Ureter (tissue), 1 donor: ENCODE data around the gene THAP11. TPM values are rescaled to one million over a fixed set of nuclear protein-coding genes. Genes with fewer than 3 reads are reported as not detected.
"Not testable (repeated sequence)": the region's sequence is repeated elsewhere in the genome, so short reads cannot be mapped to it uniquely, and the experiment has no call there.

Experiments used
- DNase-seq: peaks from one replicate; pipeline ENCODE4 v3.0.0-alpha.2; 2020; ENCODE audit warnings: low spot score
- total RNA-seq: library from RNA; stranded (reverse); gene quantifications from one replicate; pipeline ENCODE4 v1.2.4, GENCODE V29; 2023
- donor health status: DM: yes; HTN: yes; CAD: no.

The THAP11 gene
- total RNA-seq, 1 donor from 2014 or later: 22.8 TPM

DNA sequence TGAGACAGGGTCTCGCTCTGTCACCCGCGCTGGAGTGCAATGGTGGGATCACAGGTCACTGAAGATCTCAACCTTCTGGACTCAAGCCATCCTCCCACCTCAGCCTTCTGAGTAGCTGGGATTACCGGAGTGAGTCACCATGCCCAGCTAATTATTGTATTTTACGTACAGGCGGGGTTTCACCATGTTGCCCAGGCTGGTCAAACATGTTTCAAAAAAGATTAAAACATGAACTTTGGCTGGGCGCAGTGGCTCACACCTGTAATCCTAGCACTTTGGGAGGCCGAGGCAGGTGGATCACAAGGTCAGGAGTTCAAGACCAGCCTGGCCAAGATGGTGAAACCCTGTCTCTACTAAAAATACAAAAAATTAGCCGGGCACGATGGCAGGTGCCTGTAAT is 4.9 kb upstream of the THAP11 start:
- DNase-seq: not testable (repeated sequence)

DNA sequence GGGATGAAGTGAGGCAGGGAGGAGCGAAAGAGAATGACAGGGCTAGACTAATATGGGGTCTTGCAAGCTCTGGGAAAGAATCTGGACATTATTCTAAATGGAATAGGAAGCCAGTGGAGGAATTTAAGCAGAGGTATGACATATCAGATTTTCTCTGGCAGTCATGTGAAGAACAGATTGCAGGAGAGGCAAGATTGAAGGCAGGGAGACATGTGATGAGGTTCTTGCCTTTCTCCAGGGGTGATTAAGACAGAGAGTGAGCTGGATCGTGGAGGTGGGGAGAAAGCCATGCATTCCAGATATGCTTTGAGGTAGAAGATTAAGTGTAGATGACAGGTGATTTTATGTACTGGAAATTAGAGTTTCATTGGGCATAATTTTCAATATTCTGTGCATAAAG is 4.3 kb upstream of the THAP11 start:
- DNase-seq: no peak

DNA sequence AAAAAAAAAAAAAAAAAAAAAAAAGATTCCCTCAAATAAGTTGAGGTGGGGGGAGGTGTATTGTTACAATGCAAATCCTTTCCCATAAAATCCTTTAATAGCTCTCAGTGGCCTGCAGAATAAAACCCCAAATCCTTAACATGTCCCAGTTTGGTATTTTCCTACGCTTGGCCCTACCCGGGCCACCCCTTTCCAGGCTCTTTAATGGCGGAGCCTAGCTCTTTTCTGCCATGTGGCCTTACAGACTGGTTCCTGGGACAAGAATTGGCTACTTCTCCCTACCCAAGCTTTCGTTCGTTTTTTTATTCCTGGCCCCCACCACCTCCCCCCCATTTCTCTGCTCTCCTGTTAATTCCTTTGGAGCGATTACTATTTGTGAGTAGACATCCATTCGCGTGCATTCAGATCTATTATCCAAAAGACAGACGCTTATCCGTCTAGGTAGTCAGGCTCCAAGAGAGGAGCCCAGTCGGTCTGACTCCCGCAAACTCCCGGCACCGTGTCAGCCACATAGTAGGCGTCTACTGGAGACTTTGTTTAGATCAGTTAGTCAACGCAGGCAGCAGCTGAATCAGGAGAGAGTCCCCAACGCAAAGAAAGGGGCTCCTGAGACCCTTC is 813 bp upstream of the THAP11 start:
- no peak for DNase-seq

DNA sequence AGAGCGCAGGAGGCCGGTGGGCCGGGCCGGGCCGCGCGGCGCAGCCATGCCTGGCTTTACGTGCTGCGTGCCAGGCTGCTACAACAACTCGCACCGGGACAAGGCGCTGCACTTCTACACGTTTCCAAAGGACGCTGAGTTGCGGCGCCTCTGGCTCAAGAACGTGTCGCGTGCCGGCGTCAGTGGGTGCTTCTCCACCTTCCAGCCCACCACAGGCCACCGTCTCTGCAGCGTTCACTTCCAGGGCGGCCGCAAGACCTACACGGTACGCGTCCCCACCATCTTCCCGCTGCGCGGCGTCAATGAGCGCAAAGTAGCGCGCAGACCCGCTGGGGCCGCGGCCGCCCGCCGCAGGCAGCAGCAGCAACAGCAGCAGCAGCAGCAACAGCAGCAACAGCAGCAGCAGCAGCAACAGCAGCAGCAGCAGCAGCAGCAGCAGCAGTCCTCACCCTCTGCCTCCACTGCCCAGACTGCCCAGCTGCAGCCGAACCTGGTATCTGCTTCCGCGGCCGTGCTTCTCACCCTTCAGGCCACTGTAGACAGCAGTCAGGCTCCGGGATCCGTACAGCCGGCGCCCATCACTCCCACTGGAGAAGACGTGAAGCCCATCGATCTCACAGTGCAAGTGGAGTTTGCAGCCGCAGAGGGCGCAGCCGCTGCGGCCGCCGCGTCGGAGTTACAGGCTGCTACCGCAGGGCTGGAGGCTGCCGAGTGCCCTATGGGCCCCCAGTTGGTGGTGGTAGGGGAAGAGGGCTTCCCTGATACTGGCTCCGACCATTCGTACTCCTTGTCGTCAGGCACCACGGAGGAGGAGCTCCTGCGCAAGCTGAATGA is 606 bp downstream of the THAP11 start:
- peak; percentile 53 for DNase-seq

DNA sequence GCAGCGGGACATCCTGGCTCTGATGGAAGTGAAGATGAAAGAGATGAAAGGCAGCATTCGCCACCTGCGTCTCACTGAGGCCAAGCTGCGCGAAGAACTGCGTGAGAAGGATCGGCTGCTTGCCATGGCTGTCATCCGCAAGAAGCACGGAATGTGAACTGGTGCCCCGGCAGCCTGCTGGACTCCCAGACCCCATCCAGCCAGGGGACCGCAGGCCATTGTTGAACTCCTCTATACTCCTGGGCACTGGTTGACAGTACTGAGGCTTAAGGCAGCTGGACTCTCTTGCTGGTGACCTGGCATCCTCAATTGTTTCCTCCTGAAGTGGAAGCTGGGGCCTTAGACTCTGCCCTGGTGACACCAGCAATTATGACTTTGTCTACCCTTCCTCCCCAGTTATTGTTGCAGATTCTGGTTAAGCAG is 1.2 kb downstream of the THAP11 start:
- DNase-seq: no peak

DNA sequence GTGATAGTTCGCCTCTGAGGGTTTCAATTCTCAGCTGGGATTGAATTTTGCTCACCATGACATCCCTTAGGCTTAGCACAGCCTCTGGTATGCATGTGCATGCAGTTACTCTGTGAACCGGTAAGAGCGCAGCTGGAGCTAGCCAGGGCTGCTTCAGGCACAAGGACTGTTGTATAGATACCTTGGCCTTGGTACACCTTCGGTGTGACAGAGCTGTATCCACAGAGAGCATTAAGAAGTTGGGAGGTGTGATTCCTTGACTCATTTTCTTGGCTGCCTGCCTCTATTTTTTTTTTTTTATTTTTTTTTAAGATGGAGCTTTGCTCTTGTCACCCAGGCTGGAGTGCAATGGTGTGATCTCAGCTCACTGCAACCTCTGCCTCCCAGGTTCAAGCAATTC is 2.4 kb downstream of the THAP11 start:
- DNase-seq: no peak

DNA sequence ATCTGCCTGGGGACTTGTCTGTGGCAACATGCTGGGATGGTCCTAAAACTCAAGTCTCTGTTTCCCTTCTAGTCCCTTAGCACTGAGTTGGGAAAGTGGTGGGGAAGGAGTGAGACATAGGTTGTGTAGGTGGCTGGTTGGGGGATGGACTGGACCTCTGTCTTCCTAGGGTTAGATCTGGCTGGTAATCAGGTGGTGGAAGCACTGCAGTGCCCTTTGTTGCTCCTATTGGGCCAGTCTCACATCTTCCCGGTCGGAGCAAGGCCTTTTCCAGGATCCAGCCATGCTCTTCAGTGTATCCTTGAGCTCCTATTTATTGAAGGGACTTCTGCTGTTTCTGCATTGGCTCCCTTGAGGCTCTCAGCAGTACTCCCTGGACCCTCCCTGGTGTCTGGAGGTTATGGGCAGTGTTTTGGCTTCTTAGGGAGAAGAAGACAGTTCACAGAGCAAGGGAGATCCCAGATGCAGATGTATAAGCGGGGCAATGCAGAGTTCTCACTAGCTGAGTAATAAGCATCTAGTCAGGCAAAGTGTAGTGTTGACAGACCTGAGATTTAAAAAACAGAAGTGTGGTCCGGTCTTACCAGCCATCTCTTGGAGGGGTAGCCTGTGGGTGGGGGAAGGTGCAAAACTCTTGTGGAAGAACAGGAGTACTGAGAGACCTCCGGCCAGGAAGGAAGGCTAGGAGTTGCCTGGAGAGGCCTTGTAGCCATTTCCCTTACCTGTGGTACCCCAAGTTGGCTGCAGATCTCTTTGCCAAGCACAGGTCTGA is 3.4 kb downstream of the THAP11 start:
- DNase-seq: no peak

DNA sequence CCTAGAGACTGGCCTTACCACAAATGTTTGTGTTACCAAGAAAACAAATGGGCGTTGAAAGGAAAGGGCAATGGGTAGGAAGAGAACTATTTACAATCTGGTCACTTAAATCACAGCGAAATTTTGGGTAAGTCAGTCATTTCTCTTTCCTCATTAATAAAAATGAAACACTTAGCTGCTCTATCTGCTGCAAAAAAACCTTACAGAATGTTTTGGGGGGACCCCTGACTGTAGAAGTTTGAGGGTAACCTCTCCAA is 3.9 kb downstream of the THAP11 start:
- no peak for DNase-seq

DNA sequence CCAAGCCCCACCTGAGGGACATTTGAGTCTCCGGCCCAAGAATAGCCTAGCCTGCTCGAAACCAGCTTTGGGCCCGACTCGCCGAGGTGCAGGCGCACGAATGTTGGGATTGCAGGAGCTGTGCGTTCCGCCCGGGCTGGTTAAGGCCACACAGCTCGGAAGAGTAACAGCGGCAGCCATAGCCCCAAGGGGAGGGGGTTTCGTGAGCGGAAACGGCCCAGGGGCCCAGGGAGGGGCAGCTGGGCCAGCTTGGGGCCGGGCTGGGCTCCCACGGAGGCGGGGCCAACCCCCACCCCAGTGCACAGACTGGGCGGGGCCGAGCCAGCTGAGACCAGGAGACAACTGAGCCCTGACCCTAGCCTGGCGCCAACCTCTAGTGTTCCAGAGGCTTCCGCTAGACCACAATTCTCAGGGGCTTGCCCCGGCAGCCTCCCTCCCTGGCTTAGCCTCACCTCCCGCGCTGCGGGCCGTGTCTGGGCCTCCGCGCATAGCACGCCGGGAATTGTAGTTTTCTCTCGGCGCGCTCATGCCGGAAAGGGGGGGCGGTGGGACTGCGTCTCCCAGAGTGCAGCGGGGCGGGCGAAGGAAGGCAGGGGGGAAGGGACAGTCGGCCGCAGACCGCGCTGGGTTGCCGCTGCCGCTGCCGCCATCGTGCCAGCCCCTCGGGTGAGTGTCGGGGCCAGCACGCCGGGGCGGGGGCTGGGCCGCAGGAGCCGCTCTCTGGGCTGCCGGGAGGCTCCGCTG is 4.4 kb downstream of the THAP11 start, which contains the start of gene NUTF2:
Gene NUTF2, plus strand, starts transcription at position 614 of the 744 bp plus-strand sequence. CDS start 18,198 bp downstream, outside the sequence.
- DNase-seq: peak; percentile 97

DNA sequence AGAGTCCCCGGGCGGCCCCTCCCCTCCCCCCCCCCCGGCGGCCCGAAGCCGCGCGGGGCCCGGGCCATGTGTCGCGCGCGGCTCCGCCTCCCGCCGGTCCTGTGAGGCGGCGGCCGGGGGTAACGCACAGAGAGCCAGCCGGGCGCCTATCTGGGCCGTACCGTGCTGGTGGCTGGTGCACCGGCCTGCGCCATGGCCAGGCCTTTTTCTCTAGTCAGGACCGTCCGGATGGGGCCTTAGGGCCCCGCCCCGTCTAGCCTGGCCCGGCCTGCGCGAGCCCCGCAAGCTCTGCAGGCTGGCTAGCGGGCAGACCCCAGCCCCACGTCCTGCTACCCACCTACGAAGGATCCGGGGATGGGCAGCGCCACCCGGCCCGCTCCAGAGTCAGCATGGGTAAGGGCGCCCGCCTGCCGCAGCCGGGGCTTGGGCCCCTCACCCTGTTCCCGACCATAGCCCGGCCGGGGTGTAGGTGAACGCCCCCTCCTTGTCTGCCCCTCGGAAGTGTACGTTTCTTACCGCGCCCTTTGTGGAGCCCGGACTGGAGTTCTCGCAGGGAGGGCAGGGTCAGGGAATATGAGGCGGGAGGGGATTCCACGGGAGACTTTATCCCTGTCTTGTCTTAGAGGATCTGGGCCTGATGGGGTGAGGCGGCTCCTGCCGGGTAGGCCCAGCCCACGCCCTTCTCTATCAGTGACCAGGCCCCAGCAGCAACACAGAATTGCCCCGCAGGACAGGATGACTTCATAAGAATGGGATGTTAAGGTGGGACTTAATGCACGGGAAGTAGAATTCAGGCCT is 5.1 kb downstream of the THAP11 start, which contains the start of gene CENPT:
Gene CENPT, minus strand, starts transcription at position 630 of the 798 bp plus-strand sequence. CDS start 13,834 bp downstream, outside the sequence.
- DNase-seq: peak; percentile 55

DNA sequence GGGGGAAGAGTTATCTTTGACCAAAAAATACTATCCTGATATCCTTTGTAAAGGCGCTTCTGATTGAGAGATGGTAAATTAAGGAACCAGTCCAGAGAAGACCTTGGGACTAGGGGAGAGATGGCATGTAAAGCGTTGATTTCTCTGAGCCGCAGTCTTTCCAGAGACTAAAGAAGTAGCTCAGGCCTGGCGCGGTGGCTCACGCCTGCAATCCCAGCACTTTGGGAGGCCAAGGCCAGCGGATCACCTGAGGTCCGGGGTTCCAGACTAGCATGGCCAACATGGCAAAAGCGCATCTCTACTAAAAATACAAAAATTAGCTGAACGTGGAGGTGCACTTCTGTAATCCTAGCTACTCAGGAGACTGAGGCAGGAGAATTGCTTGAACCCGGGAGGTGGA is 6.0 kb downstream of the THAP11 start:
- DNase-seq: no peak

DNA sequence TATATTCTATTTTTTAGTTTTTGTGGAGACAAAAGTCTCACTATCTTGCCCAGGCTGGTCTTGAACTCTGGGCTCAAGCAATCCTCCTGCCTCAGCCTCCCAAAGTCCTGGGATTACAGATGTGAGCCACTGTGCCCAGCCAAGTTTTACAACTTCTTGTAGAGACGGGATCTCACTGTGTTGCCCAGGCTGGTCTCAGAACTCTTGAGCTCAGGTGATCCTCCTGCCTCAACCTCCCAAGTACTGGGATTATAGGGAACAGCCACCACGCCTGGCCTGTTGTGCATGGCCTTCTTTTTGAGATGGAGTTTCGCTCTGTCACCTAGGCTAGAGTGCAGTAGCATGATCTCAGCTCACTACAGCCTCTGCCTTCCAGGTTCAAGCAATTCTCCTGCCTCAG is 11.6 kb downstream of the THAP11 start:
- no peak for DNase-seq

DNA sequence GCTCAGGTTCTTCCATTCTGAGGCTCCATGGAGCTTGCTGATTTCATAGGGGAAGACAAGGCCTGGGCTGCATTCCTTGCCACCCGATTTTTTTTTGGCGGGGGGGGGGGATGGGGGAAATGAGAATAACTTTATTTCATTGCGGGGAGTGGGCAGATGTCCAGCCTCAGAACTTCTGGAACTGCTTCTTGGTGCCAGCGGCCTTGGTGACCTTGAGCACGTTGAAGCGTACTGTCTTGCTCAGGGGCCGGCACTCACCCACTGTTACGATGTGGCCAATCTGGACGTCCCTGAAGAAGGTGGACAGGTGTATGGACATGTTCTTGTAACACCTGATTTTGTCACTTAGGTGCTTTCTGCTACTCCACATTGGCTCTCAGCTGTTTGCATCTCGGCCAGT is 13.7 kb downstream of the THAP11 start:
- no peak for DNase-seq

DNA sequence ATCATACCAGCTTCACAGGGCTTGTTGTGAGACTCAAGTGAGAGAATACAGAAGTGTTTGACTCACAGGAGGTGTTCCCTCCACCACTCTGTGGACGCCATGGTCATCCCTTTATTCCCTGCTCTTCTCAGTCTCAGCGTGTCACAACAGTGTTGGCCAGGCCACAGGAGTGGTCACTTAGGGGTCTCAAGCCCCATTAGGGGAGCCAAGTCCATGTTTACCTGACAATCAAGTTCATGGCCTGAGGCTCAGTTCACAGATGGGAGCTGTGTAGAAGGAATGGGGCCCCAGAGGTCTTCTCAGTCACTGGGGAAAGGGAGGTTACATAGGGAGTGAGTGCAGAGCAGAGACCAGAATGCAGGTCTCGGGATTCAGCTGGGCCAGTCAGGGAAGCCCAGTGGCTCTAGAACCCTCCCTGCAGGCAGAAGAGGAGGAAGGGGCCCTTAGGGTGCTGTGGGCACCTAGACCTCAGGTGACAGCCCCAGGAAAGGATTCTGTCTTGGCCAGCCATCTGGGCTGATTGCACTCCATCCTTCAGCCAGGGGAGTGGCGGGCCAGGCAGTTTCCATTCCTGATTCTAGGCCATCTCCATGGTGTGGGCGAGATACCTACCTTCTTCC is 14.9 kb downstream of the THAP11 start:
- no peak for DNase-seq

DNA sequence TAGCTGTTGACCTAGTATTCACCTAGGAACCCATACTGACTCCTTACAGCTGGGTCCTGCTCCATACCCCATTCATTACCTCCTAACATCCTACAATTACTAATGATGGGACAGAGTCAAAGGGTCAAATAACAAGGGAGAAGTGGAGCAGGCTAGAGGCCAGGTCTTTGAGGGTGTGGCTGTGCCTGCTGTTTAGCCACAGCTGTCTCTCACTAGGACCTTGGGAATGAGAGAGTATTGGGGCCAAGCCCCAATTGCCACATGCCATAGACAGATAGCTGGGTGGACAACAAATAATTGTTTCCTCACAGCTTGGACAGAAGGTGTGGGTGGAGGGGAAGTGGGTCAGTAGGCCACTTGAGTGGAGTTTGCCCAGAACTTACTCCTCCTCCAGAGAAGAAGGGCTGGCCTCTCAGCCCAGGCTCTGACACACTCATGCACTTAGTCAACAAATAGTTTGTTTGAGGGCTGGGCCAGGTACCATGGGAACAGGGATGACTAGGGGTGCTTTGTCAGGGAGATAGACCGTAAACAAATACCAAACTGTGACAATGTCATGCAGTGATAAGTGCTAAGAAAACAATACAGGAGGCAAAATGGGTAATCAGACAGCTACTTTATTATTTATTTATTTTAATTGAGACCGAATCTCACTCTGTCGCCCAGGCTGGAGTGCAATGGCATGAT is 15.6 kb downstream of the THAP11 start:
- DNase-seq: peak; percentile 75

DNA sequence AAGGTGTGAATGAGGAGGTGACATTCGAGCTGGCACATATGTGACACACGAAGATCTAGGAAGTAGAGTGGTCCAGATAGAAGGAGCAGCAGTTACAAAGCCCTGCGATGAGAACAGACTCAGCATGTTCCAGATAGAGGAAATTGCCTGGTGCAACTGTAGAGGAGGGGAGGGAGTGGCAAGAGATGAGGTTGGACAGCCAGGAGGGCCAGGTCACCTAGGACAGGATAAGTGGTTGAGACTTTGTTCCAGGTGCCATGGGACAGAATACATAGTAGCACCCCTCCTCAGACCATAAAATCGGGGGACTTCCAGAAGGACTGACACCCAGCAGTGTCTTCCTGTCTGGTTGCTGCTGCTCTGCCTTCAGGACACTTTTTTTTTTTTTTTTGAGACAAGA is 16.4 kb downstream of the THAP11 start:
- no peak for DNase-seq

DNA sequence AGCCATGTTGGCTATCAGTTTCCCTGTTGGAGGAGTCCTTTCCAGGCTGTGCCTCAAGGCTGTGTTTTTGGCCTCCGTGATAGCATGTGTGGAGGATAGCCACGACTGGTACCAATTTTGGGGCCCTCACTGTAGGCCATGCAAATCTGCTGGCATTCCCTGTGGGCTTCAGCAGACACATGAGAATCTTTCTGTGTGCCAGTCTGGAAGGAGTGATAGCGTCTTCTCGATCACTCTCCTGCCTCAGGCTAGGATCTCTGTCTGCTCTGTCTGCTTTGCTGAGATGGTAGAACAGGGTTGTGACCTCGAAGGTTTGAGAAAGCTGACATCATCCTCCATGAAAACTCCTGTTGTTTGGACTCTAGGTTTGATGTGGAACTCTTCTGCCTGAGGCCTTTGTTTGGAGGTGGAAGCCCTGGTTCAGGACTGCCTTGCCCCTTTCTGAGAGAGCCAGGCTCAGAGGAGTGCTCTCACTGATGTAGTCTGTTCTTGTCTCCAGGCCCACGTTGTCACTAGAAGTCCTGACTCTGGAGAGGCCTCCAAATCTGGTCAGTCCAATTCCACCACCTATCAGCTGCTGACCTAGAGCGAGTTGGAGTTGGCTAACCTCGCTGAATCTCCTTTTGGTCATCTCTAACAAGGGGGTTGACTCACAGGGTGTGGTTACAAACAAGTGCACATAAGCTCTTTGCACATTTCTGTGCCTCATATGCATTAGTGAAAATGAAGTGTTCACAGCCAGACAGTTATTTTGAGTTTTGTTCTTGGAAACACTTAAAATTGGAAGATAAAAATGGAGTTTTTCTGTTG is 18.7 kb downstream of the THAP11 start:
- DNase-seq: no peak

DNA sequence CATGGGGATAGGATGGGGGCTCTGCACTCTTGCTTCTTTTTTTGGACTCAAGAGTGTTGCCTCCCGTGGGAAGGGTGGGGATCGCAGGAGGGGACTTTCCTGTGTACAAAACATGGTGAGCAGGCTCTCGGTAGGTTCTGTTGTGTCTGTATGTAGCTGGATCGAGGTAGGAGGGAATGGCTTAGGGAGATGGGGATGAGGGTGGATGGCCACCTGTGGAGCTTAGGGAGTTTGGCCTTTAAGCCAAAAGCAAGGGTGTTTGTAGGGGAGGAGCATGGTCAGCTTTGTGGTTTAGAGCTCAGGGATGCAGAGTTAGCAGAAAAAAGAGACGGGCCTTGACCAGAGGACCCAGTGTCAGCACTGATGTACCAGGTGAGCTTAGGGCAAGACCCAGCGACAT is 19.8 kb downstream of the THAP11 start:
- no peak for DNase-seq
